GM12878 (cell line): ENCODE measurements around the gene ANGPTL2.

ENCODE experiments used
- CTCF ChIP-seq, 3 experiments: IDR thresholded peaks in 2 of 3; conservative IDR thresholded peaks in 1 of 3; 2 replicates each; pipeline ENCODE4 v1.5.1; 2011; ENCODE audit warnings: low read depth in 3 of 3, low read length in 3 of 3, mild to moderate bottlenecking in 3 of 3, control low read depth in 2 of 3, moderate library complexity in 2 of 3, inconsistent platforms in 1 of 3, mixed read lengths in 1 of 3; ENCODE audit not compliant: control insufficient read depth in 2 of 3, insufficient read depth in 1 of 3; ENCODE audit errors: extremely low read depth in 1 of 3
- POLR2A ChIP-seq: IDR thresholded peaks from 2 replicates; pipeline ENCODE4 v1.6.1; 2011; ENCODE audit warnings: low read depth, mild to moderate bottlenecking, low read length
- TF ChIP-seq, protein P1 (sequence below): fragments of 450-650 bp; IDR thresholded peaks from 2 replicates; pipeline ENCODE4 v1.6.1; 2017; ENCODE audit warnings: mild to moderate bottlenecking, moderate library complexity

- TF ChIP-seq, protein P1, sequence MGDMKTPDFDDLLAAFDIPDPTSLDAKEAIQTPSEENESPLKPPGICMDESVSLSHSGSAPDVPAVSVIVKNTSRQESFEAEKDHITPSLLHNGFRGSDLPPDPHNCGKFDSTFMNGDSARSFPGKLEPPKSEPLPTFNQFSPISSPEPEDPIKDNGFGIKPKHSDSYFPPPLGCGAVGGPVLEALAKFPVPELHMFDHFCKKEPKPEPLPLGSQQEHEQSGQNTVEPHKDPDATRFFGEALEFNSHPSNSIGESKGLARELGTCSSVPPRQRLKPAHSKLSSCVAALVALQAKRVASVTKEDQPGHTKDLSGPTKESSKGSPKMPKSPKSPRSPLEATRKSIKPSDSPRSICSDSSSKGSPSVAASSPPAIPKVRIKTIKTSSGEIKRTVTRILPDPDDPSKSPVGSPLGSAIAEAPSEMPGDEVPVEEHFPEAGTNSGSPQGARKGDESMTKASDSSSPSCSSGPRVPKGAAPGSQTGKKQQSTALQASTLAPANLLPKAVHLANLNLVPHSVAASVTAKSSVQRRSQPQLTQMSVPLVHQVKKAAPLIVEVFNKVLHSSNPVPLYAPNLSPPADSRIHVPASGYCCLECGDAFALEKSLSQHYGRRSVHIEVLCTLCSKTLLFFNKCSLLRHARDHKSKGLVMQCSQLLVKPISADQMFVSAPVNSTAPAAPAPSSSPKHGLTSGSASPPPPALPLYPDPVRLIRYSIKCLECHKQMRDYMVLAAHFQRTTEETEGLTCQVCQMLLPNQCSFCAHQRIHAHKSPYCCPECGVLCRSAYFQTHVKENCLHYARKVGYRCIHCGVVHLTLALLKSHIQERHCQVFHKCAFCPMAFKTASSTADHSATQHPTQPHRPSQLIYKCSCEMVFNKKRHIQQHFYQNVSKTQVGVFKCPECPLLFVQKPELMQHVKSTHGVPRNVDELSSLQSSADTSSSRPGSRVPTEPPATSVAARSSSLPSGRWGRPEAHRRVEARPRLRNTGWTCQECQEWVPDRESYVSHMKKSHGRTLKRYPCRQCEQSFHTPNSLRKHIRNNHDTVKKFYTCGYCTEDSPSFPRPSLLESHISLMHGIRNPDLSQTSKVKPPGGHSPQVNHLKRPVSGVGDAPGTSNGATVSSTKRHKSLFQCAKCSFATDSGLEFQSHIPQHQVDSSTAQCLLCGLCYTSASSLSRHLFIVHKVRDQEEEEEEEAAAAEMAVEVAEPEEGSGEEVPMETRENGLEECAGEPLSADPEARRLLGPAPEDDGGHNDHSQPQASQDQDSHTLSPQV: no peak
- TF ChIP-seq CTCF (IDR thresholded peaks at IDR 0.05 in 2 of 3, conservative IDR thresholded peaks at IDR 0.05 in 1 of 3; ENCODE audit: control insufficient read depth in 2 of 3, extremely low read depth in 1 of 3, insufficient read depth in 1 of 3, low read depth in 3 of 3, low read length in 3 of 3) (no peak), POLR2A (no peak)
Measured at GRCh38 chr9:127083138-127083980, 39.1 kb downstream of the ANGPTL2 start.
